MCF 10A (cell line): Measurements from ENCODE around the gene GRIFIN. TPM values are rescaled to one million over a fixed set of nuclear protein-coding genes. Genes with fewer than 3 reads are reported as not detected.

ENCODE experiments used
- BruUV-seq: library from RNA; stranded (reverse); fragments of 400-500 nt; replicated peaks from 2 replicates; lab custom pipeline; 2021; lab: Mats Ljungman, UMichigan
- CTCF ChIA-PET: fragments of 300-600 bp; sonication (Branson Sonifier 250); formaldehyde crosslinking; extraction: SDS; loops from one replicate; lab custom pipeline; 2021; ENCODE audit warnings: antibody characterized with exemption, inconsistent platforms; lab: Yijun Ruan, JAX
- POLR2A ChIA-PET: fragments of 300-600, 350-650 bp; sonication (Branson Sonifier 250); formaldehyde crosslinking; extraction: SDS; loops from one replicate; lab custom pipeline; 2020; ENCODE audit warnings: antibody characterized with exemption, inconsistent platforms; lab: Yijun Ruan, JAX
- DNase-seq: peaks from one replicate; pipeline ENCODE4 v3.0.0-alpha.2; 2018; ENCODE audit not compliant: unreplicated experiment
- H3K27ac Mint-ChIP-seq: one replicate; pipeline ENCODE4 v1.8.0; 2022; ENCODE audit warnings: mild to moderate bottlenecking, low read depth, mixed read lengths; ENCODE audit not compliant: unreplicated experiment
- H3K27me3 Mint-ChIP-seq: one replicate; pipeline ENCODE4 v1.8.0; 2022; ENCODE audit warnings: mixed read lengths; ENCODE audit not compliant: insufficient read depth, unreplicated experiment
- H3K36me3 Mint-ChIP-seq: one replicate; pipeline ENCODE4 v1.8.0; 2022; ENCODE audit warnings: mild to moderate bottlenecking, moderate library complexity, mixed read lengths; ENCODE audit not compliant: insufficient read depth, unreplicated experiment
- H3K4me1 Mint-ChIP-seq: one replicate; pipeline ENCODE4 v1.8.0; 2022; ENCODE audit warnings: mixed read lengths; ENCODE audit not compliant: insufficient read depth, unreplicated experiment
- H3K4me3 Mint-ChIP-seq: one replicate; pipeline ENCODE4 v1.8.0; 2022; ENCODE audit warnings: mild to moderate bottlenecking, moderate library complexity, mixed read lengths; ENCODE audit not compliant: unreplicated experiment
- H3K9me3 Mint-ChIP-seq: one replicate; pipeline ENCODE4 v1.8.0; 2022; ENCODE audit warnings: mixed read lengths; ENCODE audit not compliant: unreplicated experiment
- intact Hi-C: fragments of 100-400 bp; cut with micrococcal nuclease; formaldehyde crosslinking; loops from 2 replicates; pipeline ENCODE4 v1.14.1; 2022
- total RNA-seq: library from RNA; stranded (reverse); gene quantifications from 2 replicates; pipeline ENCODE4 v1.2.3, GENCODE V29; 2022
- TF ChIP-seq, protein P1 (sequence below): fragments of 200-600 bp; IDR thresholded peaks from one replicate; pipeline ENCODE4 v1.8.0; 2022; ENCODE audit warnings: antibody characterized with exemption, mild to moderate bottlenecking; ENCODE audit not compliant: unreplicated experiment

The GRIFIN gene
- total RNA-seq, 1 experiment from 2014 or later = not detected

DNA sequence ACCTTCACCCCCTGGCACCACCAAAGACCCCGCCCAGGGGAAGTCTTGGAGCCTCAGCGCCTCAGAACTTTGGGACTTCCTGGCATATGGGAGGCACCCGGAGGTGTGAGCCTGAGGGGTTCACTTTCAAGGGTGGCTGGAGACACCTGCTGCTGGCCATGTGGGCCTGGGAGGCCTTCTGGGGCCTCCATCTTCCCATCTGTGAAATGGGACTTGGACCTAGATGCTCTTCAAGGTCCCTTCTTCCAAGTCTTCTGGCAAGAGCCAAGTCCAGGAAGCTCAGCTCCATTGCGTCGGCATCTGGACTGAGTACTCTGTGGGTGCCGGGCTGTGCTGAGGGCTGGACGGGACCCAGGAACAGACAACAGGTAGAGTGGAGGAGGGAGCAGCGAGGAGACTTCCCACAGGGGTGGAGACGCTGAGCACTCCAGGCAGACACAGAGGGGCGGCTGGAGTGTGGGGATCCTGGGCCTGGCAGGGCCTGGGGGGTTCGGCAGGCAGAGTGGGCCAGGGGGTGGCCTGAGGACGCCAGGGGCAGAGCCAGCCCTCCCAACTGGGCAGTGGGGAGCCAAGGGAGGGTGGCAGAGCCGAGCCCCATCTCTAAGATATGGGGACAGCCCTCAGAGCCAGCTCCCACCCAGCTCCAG is 34.1 kb upstream of the GRIFIN start:
- ChIA-PET POLR2A (interaction anchor here (0.6 to 1.2 kb wide), 2 partner anchors 45 to 108 kb away, joined by 3 to 5 read pairs; partner anchors contain the start of gene BRAT1), CTCF (interaction anchor here (0.7 kb wide), 1 partner anchor 98 kb away, joined by 3 read pairs; no protein-coding TSS in a partner anchor)
- no peaks in the 10 kb centered on the region for H3K27me3 Mint-ChIP-seq
- H3K36me3 Mint-ChIP-seq = no peaks in the 10 kb centered on the region
- H3K9me3 Mint-ChIP-seq = no peaks in the 10 kb centered on the region
- TF ChIP-seq, protein P1, sequence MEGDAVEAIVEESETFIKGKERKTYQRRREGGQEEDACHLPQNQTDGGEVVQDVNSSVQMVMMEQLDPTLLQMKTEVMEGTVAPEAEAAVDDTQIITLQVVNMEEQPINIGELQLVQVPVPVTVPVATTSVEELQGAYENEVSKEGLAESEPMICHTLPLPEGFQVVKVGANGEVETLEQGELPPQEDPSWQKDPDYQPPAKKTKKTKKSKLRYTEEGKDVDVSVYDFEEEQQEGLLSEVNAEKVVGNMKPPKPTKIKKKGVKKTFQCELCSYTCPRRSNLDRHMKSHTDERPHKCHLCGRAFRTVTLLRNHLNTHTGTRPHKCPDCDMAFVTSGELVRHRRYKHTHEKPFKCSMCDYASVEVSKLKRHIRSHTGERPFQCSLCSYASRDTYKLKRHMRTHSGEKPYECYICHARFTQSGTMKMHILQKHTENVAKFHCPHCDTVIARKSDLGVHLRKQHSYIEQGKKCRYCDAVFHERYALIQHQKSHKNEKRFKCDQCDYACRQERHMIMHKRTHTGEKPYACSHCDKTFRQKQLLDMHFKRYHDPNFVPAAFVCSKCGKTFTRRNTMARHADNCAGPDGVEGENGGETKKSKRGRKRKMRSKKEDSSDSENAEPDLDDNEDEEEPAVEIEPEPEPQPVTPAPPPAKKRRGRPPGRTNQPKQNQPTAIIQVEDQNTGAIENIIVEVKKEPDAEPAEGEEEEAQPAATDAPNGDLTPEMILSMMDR = no peak
- BruUV-seq = no TSS peak
- no peak overlapping the region for H3K4me3 Mint-ChIP-seq
- no peak for DNase-seq
- intact Hi-C loops = no loop called here
- H3K4me1 Mint-ChIP-seq = peaks cover 9% of the 10 kb centered on the region
- no peak overlapping the region for H3K27ac Mint-ChIP-seq

DNA sequence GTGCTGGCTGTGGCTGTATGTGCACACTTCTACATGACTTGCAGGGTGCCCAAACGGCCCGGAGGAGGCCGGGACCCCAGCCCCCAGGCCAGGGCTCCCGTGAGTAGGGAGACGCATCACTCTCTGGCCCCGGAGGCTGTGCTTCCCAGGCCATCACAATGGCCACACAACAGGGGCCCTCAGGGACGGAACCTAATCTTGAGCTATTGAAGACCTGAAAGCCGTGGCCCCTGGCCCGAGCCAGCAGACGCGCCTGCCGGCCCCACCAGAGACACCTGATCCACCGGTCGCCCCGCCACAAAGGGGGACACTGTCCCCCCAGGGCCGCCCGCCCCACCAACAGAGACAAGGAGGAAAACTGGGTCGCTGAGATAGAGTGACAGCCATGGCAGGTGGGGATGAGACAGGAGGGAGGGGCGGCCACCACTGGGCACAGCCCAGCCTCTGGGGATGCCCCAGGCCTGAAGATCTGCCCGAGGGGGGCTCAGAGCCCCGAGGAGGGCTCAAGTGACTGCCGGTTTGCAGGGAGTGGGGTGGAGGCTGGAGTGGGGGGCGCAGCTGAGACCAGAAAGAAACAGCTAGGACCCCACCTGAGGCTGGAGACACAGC is 33.2 kb upstream of the GRIFIN start:
- Mint-ChIP-seq H3K36me3 (no peaks in the 10 kb centered on the region), H3K27me3 (no peaks in the 10 kb centered on the region), H3K4me1 (peaks cover 9% of the 10 kb centered on the region), H3K27ac (no peak overlapping the region), H3K9me3 (no peaks in the 10 kb centered on the region), H3K4me3 (no peak overlapping the region)
- no TSS peak for BruUV-seq
- intact Hi-C loops = no loop called here
- TF ChIP-seq, protein P1 = no peak
- ChIA-PET CTCF (interaction anchor here (0.7 kb wide), 1 partner anchor 164 kb away, joined by 3 read pairs; no protein-coding TSS in a partner anchor), POLR2A (no interaction called here)
- no peak for DNase-seq

DNA sequence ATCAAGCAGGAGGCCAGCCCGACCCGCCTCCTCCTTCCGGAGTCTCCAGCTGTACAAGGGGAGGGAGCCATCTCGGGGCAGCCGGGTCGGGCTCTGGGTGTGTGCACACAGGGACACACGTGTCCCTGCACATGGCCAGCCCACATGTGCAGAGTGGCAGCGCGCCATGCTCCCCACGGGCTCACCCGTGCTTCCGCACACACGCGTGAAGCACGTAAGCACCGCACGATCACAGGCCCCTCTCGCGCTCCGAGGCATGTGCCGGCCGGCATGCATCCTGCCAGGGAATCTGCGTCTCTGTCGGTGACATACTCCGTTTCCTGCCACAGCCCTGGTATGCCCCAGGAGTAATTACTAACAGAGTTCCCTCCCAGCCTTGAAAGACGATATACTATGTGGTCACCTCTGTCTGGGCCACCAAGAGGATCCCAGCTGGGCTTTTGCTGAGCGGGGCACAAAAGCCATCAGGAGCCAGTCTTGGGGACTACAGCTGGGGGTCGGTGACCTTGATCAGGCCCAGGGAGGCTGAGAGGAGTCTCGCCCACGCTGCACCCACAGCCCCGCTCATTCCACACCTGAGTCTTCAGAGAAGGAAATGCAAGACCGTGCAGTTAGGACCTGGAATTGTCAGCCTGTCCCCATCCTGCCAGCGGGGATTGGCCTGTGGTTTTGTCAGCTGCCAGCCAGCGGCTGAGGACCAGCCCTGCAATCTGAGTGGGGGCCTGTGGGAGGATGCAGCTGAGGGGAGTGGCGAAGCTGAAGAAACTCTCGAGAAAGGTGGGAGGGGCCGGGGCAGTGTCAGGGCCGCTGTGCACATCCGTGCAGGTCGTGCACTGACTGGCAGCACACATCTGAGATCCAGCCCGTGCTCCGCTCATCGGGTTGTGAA is 32.4 kb upstream of the GRIFIN start:
- no peaks in the 10 kb centered on the region for H3K36me3 Mint-ChIP-seq
- no peak overlapping the region for H3K4me3 Mint-ChIP-seq
- POLR2A ChIA-PET = interaction anchor here (0.6 kb wide), 1 partner anchor 1695 kb away, joined by 3 read pairs; no protein-coding TSS in a partner anchor
- no peaks in the 10 kb centered on the region for H3K9me3 Mint-ChIP-seq
- TF ChIP-seq, protein P1 = no peak
- H3K27me3 Mint-ChIP-seq = no peaks in the 10 kb centered on the region
- CTCF ChIA-PET = interaction anchor here (0.7 kb wide), 1 partner anchor 163 kb away, joined by 3 read pairs; no protein-coding TSS in a partner anchor
- intact Hi-C loops = no loop called here
- H3K4me1 Mint-ChIP-seq = peaks cover 9% of the 10 kb centered on the region
- DNase-seq = no peak
- no peak overlapping the region for H3K27ac Mint-ChIP-seq
- no TSS peak for BruUV-seq

DNA sequence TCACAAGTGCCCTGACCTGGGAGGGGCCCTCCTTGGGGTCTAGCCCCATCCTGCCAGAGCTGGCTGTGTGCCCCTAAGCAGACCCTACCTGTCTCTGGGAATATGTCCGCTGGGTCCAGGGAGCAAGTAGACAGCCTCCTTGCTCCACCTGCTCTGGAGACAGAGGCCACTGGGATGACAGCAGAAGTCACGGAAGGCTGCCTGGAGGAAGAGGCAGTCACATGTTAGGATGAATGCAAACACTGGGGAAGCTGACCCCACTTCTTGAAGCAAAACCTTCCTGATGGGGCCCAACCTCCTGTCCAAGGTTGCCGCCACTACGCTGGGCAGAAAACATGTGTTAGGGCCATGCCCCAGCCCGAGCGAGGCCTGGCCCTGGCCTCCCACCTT is 31.7 kb upstream of the GRIFIN start:
- Mint-ChIP-seq H3K36me3 (no peaks in the 10 kb centered on the region), H3K4me1 (peaks cover 9% of the 10 kb centered on the region), H3K9me3 (no peaks in the 10 kb centered on the region), H3K27me3 (no peaks in the 10 kb centered on the region), H3K27ac (no peak overlapping the region), H3K4me3 (no peak overlapping the region)
- no peak for DNase-seq
- TF ChIP-seq, protein P1 = no peak
- BruUV-seq = no TSS peak
- ChIA-PET POLR2A (no interaction called here), CTCF (no interaction called here)
- intact Hi-C loops = no loop called here
